Caco-2 (cell line): ENCODE results near the gene ATG4C. TPM values are rescaled to one million over a fixed set of nuclear protein-coding genes. Genes with fewer than 3 reads are reported as not detected.
"Not testable (repeated sequence)": the region's sequence is repeated elsewhere in the genome, so short reads cannot be mapped to it uniquely, and the experiment has no call there.

Source experiments
- Bru-seq: library from RNA; stranded (reverse); fragments of 400-500 nt; gene quantifications from one replicate; lab custom pipeline; 2021; lab: Mats Ljungman, UMichigan
- BruChase-seq, 2 experiments: library from RNA; stranded (reverse); fragments of 400-500 nt; gene quantifications; one replicate each; lab custom pipeline; 2021; lab: Mats Ljungman, UMichigan
- BruUV-seq: library from RNA; stranded (reverse); fragments of 400-500 nt; replicated peaks from 2 replicates; lab custom pipeline; 2021; lab: Mats Ljungman, UMichigan
- CTCF ChIA-PET: fragments of 300-600 bp; sonication (Branson Sonifier 250); formaldehyde crosslinking; loops from one replicate; lab custom pipeline; 2022; ENCODE audit warnings: antibody characterized with exemption; lab: Charles Lee
- POLR2A ChIA-PET: fragments of 300-600 bp; sonication (Branson Sonifier 250); formaldehyde crosslinking; loops from one replicate; lab custom pipeline; 2022; ENCODE audit warnings: antibody characterized with exemption; lab: Charles Lee
- DNase-seq, 2 experiments: peaks; one replicate each; pipeline versions ENCODE4 v3.0.0 to v3.0.0-alpha.2; 2020 to 2022
- H3K27me3 ChIP-seq: replicated peaks from 2 replicates; pipeline ENCODE4 v1.6.0; 2011; ENCODE audit warnings: low read length; ENCODE audit not compliant: control insufficient read depth, insufficient read depth
- H3K36me3 ChIP-seq: 2 replicates; pipeline ENCODE4 v1.5.1; 2011; ENCODE audit warnings: low read length; ENCODE audit not compliant: control insufficient read depth, insufficient read depth
- H3K4me1 ChIP-seq: fragments of 250-450 bp; sonication (Bioruptor Pico); 2 replicates; pipeline ENCODE4 v1.5.1; 2020; ENCODE audit warnings: mild to moderate bottlenecking
- H3K4me3 ChIP-seq: 2 replicates; pipeline ENCODE4 v1.5.1; 2011; ENCODE audit warnings: low read depth, mild to moderate bottlenecking, control low read depth, low read length
- H3K9me3 ChIP-seq: fragments of 250-450 bp; sonication (Bioruptor Pico); 2 replicates; pipeline ENCODE4 v1.5.1; 2020; ENCODE audit warnings: mild to moderate bottlenecking, moderate library complexity
- H3K27ac Mint-ChIP-seq: one replicate; pipeline ENCODE4 v1.8.0; 2022; ENCODE audit warnings: mixed read lengths; ENCODE audit not compliant: unreplicated experiment
- H3K27me3 Mint-ChIP-seq: one replicate; pipeline ENCODE4 v1.8.0; 2022; ENCODE audit warnings: mixed read lengths; ENCODE audit not compliant: insufficient read depth, unreplicated experiment
- H3K36me3 Mint-ChIP-seq: one replicate; pipeline ENCODE4 v1.8.0; 2022; ENCODE audit warnings: mild to moderate bottlenecking, mixed read lengths; ENCODE audit not compliant: insufficient read depth, unreplicated experiment
- H3K4me1 Mint-ChIP-seq: one replicate; pipeline ENCODE4 v1.8.0; 2022; ENCODE audit warnings: low read depth, mixed read lengths; ENCODE audit not compliant: unreplicated experiment
- H3K4me3 Mint-ChIP-seq: one replicate; pipeline ENCODE4 v1.8.0; 2022; ENCODE audit warnings: mild to moderate bottlenecking, moderate library complexity, mixed read lengths; ENCODE audit not compliant: unreplicated experiment
- H3K9me3 Mint-ChIP-seq: one replicate; pipeline ENCODE4 v1.8.0; 2022; ENCODE audit warnings: mixed read lengths; ENCODE audit not compliant: unreplicated experiment
- intact Hi-C: fragments of 100-400 bp; cut with micrococcal nuclease; formaldehyde crosslinking; loops from one replicate; pipeline ENCODE4 v1.10.0; 2022; ENCODE audit not compliant: unreplicated experiment
- long read RNA-seq: library from polyadenylated mRNA; stranded (forward); transcript quantifications from one replicate; pipeline ENCODE4 v2.0.0, GENCODE V29; 2022
- total RNA-seq: library from RNA; stranded (reverse); gene quantifications from 2 replicates; pipeline ENCODE4 v1.2.3, GENCODE V29; 2022
- TF ChIP-seq, protein P1 (sequence below), 2 experiments: fragments of 200-600 bp in 1 of 2; IDR thresholded peaks; 1 replicate in 1 of 2; 2 replicates in 1 of 2; pipeline versions ENCODE4 v1.5.1 to v1.8.0; 2011 to 2022; ENCODE audit warnings: antibody characterized with exemption in 1 of 2, control low read depth in 1 of 2, inconsistent platforms in 1 of 2, low read depth in 1 of 2, low read length in 1 of 2, mild to moderate bottlenecking in 1 of 2, moderate library complexity in 1 of 2; ENCODE audit not compliant: insufficient read depth in 1 of 2, severe bottlenecking in 1 of 2, unreplicated experiment in 1 of 2

Gene ATG4C, protein sequence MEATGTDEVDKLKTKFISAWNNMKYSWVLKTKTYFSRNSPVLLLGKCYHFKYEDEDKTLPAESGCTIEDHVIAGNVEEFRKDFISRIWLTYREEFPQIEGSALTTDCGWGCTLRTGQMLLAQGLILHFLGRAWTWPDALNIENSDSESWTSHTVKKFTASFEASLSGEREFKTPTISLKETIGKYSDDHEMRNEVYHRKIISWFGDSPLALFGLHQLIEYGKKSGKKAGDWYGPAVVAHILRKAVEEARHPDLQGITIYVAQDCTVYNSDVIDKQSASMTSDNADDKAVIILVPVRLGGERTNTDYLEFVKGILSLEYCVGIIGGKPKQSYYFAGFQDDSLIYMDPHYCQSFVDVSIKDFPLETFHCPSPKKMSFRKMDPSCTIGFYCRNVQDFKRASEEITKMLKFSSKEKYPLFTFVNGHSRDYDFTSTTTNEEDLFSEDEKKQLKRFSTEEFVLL
- total RNA-seq (6.8 and 7.4 TPM in 2 replicates), Bru-seq, nascent RNA (percentile 56 among the genes with signal in this experiment), BruChase-seq, experiment 1, labeled RNA remaining after a 2-hour chase (percentile 56 among the genes with signal in this experiment), BruChase-seq, experiment 2, labeled RNA remaining after a 6-hour chase (percentile 49 among the genes with signal in this experiment)
- long read RNA-seq, partial matches to known transcripts, result 0 of 13 reads
- long read RNA-seq, other reads (novel, unspliced or antisense), result 7 of 13 reads

GRCh38 chr1:62783736-62784508 is at the start of gene ATG4C:
Gene ATG4C, plus strand, starts transcription at chr1:62784132. Its CDS starts 19,655 bp downstream, at chr1:62803787.
- no peaks in the 10 kb centered on the region for H3K9me3 ChIP-seq
- Mint-ChIP-seq H3K36me3 (no peaks in the 10 kb centered on the region), H3K27me3 (no peaks in the 10 kb centered on the region), H3K4me3 (no peak within 1 kb of the TSS), H3K27ac (no peak within 1 kb of the TSS), H3K9me3 (no peaks in the 10 kb centered on the region), H3K4me1 (no peaks in the 10 kb centered on the region)
- BruUV-seq, result no TSS peak
- peak; percentile 89 to 95 for DNase-seq
- CTCF ChIA-PET, result no interaction called here
- no peaks in the 10 kb centered on the region for H3K4me1 ChIP-seq
- intact Hi-C loops, result no loop called here
- H3K4me3 ChIP-seq, result peak within 1 kb of the TSS; percentile 61
- no peaks in the 10 kb centered on the region for H3K27me3 ChIP-seq
- no peaks in the 10 kb centered on the region for H3K36me3 ChIP-seq
- TF ChIP-seq, protein P1, sequence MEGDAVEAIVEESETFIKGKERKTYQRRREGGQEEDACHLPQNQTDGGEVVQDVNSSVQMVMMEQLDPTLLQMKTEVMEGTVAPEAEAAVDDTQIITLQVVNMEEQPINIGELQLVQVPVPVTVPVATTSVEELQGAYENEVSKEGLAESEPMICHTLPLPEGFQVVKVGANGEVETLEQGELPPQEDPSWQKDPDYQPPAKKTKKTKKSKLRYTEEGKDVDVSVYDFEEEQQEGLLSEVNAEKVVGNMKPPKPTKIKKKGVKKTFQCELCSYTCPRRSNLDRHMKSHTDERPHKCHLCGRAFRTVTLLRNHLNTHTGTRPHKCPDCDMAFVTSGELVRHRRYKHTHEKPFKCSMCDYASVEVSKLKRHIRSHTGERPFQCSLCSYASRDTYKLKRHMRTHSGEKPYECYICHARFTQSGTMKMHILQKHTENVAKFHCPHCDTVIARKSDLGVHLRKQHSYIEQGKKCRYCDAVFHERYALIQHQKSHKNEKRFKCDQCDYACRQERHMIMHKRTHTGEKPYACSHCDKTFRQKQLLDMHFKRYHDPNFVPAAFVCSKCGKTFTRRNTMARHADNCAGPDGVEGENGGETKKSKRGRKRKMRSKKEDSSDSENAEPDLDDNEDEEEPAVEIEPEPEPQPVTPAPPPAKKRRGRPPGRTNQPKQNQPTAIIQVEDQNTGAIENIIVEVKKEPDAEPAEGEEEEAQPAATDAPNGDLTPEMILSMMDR (IDR thresholded peaks at IDR 0.05; ENCODE audit: insufficient read depth in 1 of 2, low read depth in 1 of 2, low read length in 1 of 2, severe bottlenecking in 1 of 2, unreplicated experiment in 1 of 2), result no peak
- POLR2A ChIA-PET, result no interaction called here

GRCh38 chr1:62735491-62736171 is 48.3 kb upstream of the ATG4C start:
- DNase-seq, result no peak
- Histone ChIP-seq H3K36me3 (no peaks in the 10 kb centered on the region), H3K4me1 (peaks cover 7% of the 10 kb centered on the region; the same call in 1 of the 2 replicates), H3K27me3 (no peaks in the 10 kb centered on the region), H3K4me3 (no peak overlapping the region), H3K9me3 (no peaks in the 10 kb centered on the region)
- TF ChIP-seq, protein P1 (IDR thresholded peaks at IDR 0.05; ENCODE audit: insufficient read depth in 1 of 2, low read depth in 1 of 2, low read length in 1 of 2, severe bottlenecking in 1 of 2, unreplicated experiment in 1 of 2), result no peak
- CTCF ChIA-PET, result no interaction called here
- H3K27ac Mint-ChIP-seq, result no peak overlapping the region
- H3K36me3 Mint-ChIP-seq, result peaks cover 5% of the 10 kb centered on the region
- H3K9me3 Mint-ChIP-seq, result peaks cover 11% of the 10 kb centered on the region
- H3K27me3 Mint-ChIP-seq, result no peaks in the 10 kb centered on the region
- no peak overlapping the region for H3K4me3 Mint-ChIP-seq
- H3K4me1 Mint-ChIP-seq, result peaks cover 22% of the 10 kb centered on the region
- no TSS peak for BruUV-seq
- POLR2A ChIA-PET, result interaction anchor here (0.6 kb wide), 1 partner anchor 138 kb away, joined by 5 read pairs; the partner anchor contains the start of gene ANGPTL3
- intact Hi-C loops, result no loop called here

GRCh38 chr1:62740701-62741100 is 43.2 kb upstream of the ATG4C start:
- POLR2A ChIA-PET, H3K9me3 ChIP-seq, H3K4me1 Mint-ChIP-seq, BruUV-seq, H3K27me3 ChIP-seq, H3K4me1 ChIP-seq, CTCF ChIA-PET, H3K27ac Mint-ChIP-seq, intact Hi-C loops, DNase-seq, H3K4me3 ChIP-seq, H3K36me3 ChIP-seq, H3K27me3 Mint-ChIP-seq, H3K36me3 Mint-ChIP-seq, H3K4me3 Mint-ChIP-seq: not testable (repeated sequence)
- H3K9me3 Mint-ChIP-seq, result peaks cover 18% of the 10 kb centered on the region
